Erythroblast (primary cell): ENCODE measurements around the gene TMEM266.

Experiments
- DNase-seq, 2 experiments: peaks; one replicate each; lab custom pipeline; 2025; lab: John Stamatoyannopoulos, UW
- GATA1 ChIP-seq: IDR thresholded peaks from 2 replicates; pipeline ENCODE4 v1.6.1; 2011; ENCODE audit warnings: low read depth, mild to moderate bottlenecking, control low read depth, low read length, moderate library complexity
- POLR2A ChIP-seq: IDR thresholded peaks from 2 replicates; pipeline ENCODE4 v1.6.1; 2011; ENCODE audit warnings: mild to moderate bottlenecking, low read length

TMEM266 gene

GRCh38 chr15:76058714-76059319 is 968 bp upstream of the TMEM266 start:
- peak; percentile 27 to 28 for DNase-seq
- TF ChIP-seq GATA1 = no peak
- TF ChIP-seq POLR2A = no peak

GRCh38 chr15:76060118-76060989 is 569 bp downstream of the TMEM266 start:
- DNase-seq = no peak
- TF ChIP-seq GATA1 (no peak), POLR2A (no peak)

DNA sequence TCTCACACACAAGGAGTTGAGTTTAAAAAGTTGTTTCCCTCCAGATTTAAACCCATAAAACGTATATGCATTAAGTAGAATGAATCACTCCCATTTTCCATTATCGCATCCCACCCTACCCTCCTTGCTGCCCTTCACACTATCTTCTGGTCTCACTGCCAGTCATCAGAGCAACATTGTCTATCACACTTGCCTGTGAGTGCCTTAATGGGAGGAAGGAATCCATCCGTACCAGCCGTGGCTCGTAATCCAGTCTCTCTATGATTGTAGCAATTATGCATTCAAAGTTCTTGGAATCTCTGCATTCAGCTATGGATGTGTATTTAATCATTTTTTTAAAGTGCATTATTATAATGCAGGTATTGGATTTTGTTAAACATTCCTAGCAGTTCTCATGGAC is 1.9 kb downstream of the TMEM266 start:
- no peak for DNase-seq
- TF ChIP-seq POLR2A (no peak), GATA1 (no peak)

DNA sequence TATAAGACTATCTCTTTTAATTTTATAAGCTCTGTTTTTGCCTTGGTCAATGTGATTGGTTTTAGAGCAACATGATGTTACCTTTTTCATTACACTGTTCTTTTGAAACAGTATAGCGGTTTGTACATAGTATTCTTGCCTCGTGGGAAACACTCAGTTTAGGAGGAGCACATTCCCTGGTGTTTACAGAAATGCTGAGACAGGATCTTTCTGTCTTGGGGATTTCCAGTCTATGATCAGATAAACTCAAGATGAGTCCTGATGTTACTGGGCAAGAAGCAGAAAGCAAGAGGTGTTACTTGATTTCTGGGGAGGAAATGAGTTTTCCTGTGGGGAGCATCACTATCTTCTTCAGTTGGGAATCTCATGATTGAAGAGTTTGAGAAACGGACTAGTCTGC is 2.5 kb downstream of the TMEM266 start:
- DNase-seq = no peak
- TF ChIP-seq POLR2A (no peak), GATA1 (no peak)

- DNase-seq = no peak
- TF ChIP-seq GATA1 = no peak
- no peak for TF ChIP-seq POLR2A
These were observed 4.6 kb downstream of the TMEM266 start for GRCh38 chr15:76064375-76064774.

DNA sequence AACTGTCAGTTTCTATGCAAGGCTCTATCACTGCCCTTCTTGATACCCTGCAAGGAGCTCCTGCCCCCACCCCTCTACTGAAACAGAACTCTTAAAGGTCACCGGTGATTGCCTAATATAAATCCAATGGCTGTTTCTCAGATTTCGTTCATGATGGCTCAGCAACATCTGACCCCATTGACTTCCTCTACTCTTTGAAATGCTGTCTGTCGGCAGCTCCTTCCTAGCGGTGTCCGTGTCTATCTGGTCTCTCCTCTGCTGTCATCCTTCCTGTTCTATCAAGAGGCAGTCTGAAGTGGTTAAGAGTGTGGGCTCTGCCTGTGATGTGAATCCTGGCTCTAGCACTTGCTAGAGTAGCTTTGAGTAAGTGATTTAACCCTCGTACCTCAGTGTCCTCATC is 5.5 kb downstream of the TMEM266 start:
- TF ChIP-seq POLR2A = no peak
- TF ChIP-seq GATA1 = no peak
- DNase-seq = no peak

GRCh38 chr15:76065793-76066192 is 6.0 kb downstream of the TMEM266 start:
- TF ChIP-seq GATA1 (no peak), POLR2A (no peak)
- no peak for DNase-seq

DNA sequence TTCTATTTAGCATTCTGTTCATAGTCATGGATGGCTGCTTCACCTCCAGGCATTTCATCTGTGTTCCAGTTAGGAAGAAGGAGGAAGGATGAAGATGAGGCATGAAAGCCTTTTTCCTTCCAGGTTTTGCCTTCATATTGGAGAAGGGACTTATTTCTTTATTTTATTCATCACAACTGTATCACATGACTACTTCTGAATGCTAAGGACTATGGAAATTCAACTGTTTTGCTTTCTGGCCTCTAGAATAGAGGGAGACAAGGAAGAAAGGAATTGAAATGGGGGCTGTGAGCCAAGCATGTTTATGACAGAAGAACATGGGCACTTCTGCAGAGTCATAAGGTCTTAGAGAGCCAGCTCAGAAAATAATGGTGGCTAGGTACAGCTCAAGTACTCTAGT is 10.4 kb downstream of the TMEM266 start:
- TF ChIP-seq GATA1 (no peak), POLR2A (no peak)
- DNase-seq = no peak

GRCh38 chr15:76070921-76071635 is 11.3 kb downstream of the TMEM266 start:
- TF ChIP-seq POLR2A = no peak
- TF ChIP-seq GATA1 = no peak
- no peak for DNase-seq

- no peak for DNase-seq
- TF ChIP-seq POLR2A = no peak
- no peak for TF ChIP-seq GATA1
These were observed 12.0 kb downstream of the TMEM266 start for GRCh38 chr15:76071806-76072205.

GRCh38 chr15:76073554-76073953 is 13.8 kb downstream of the TMEM266 start:
- TF ChIP-seq POLR2A (no peak), GATA1 (no peak)
- DNase-seq = no peak

- TF ChIP-seq POLR2A (no peak), GATA1 (no peak)
- no peak for DNase-seq
These were observed 15.3 kb downstream of the TMEM266 start for GRCh38 chr15:76075046-76075445.

GRCh38 chr15:76078285-76078877 is 18.6 kb downstream of the TMEM266 start:
- TF ChIP-seq POLR2A (no peak), GATA1 (no peak)
- no peak for DNase-seq
